Endothelial cell of umbilical vein (primary cell): ENCODE data around the gene C4A. TPM values are rescaled to one million over a fixed set of nuclear protein-coding genes. Genes with fewer than 3 reads are reported as not detected.

ENCODE experiments used
- BruUV-seq: library from RNA; stranded (reverse); fragments of 400-500 nt; replicated peaks from 2 replicates; lab custom pipeline; 2021; lab: Mats Ljungman, UMichigan
- CTCF ChIA-PET: fragments of 300-600, 350-600 bp; sonication (Branson Sonifier 250); formaldehyde crosslinking; loops from one replicate; lab custom pipeline; 2021; ENCODE audit warnings: antibody characterized with exemption, inconsistent platforms; lab: Charles Lee
- POLR2A ChIA-PET: fragments of 300-600, 350-600 bp; sonication (Branson Sonifier 250); formaldehyde crosslinking; loops from one replicate; lab custom pipeline; 2021; ENCODE audit warnings: antibody characterized with exemption, inconsistent platforms; lab: Charles Lee
- DNase-seq: peaks from one replicate; pipeline ENCODE4 v3.0.0-alpha.2; 2011; ENCODE audit warnings: low read depth, low spot score
- FAIRE-seq: peaks from 2 replicates; lab custom pipeline; 2011; peaks lifted over from hg19 to GRCh38; lab: Jason Lieb, UNC
- H2AFZ ChIP-seq: 2 replicates; pipeline ENCODE4 v1.6.0; 2012; ENCODE audit warnings: low read depth, low read length, control low read depth, inconsistent platforms
- H3K27ac ChIP-seq: 2 replicates; pipeline ENCODE4 v1.5.1; 2011; ENCODE audit warnings: low read depth, mild to moderate bottlenecking, control low read depth, low read length, moderate library complexity; ENCODE audit not compliant: insufficient read depth
- H3K27me3 ChIP-seq, 2 experiments: 2 replicates each; pipeline versions ENCODE4 v1.6.0 to v1.6.1; 2011; ENCODE audit warnings: low read length in 2 of 2, mixed read lengths in 1 of 2; ENCODE audit not compliant: control insufficient read depth in 2 of 2, insufficient read depth in 2 of 2
- H3K36me3 ChIP-seq, 2 experiments: 2 replicates in 1 of 2; 3 replicates in 1 of 2; pipeline ENCODE4 v1.5.1; 2011; ENCODE audit warnings: low read length in 2 of 2, mild to moderate bottlenecking in 1 of 2, moderate library complexity in 1 of 2; ENCODE audit not compliant: control insufficient read depth in 2 of 2, insufficient read depth in 2 of 2; ENCODE audit errors: extremely low read depth in 1 of 2
- H3K4me1 ChIP-seq: 3 replicates; pipeline ENCODE4 v1.5.1; 2011; ENCODE audit warnings: mild to moderate bottlenecking, low read length; ENCODE audit not compliant: control insufficient read depth, insufficient read depth; ENCODE audit errors: extremely low read depth
- H3K4me2 ChIP-seq: 2 replicates; pipeline ENCODE4 v1.6.1; 2011; ENCODE audit warnings: low read length, control low read depth, mixed read lengths; ENCODE audit not compliant: insufficient read depth
- H3K4me3 ChIP-seq, 3 experiments: fragments of 200-600 bp in 1 of 3; sonication (generic), shearing (Covaris generic) in 1 of 3; replicated peaks in 1 of 3; 2 replicates each; pipeline ENCODE4 v1.5.1; 2011 to 2016; ENCODE audit warnings: control low read depth in 3 of 3, low read length in 3 of 3, mild to moderate bottlenecking in 2 of 3, inconsistent platforms in 1 of 3, low read depth in 1 of 3, moderate library complexity in 1 of 3; ENCODE audit not compliant: insufficient read depth in 1 of 3
- H3K79me2 ChIP-seq: 2 replicates; pipeline ENCODE4 v1.6.0; 2012; ENCODE audit warnings: low read length, inconsistent platforms; ENCODE audit not compliant: control insufficient read depth, insufficient read depth
- H3K9ac ChIP-seq: replicated peaks from 2 replicates; pipeline ENCODE3; 2011; ENCODE audit warnings: low read length, control low read depth; ENCODE audit not compliant: insufficient read depth; ENCODE audit errors: extremely low read depth
- H3K9me1 ChIP-seq: replicated peaks from 3 replicates; pipeline ENCODE4 v1.6.0; 2011; ENCODE audit warnings: mild to moderate bottlenecking, low read length; ENCODE audit not compliant: control insufficient read depth, insufficient read depth; ENCODE audit errors: extremely low read depth
- H3K9me3 ChIP-seq: replicated peaks from 2 replicates; pipeline ENCODE4 v1.5.1; 2012; ENCODE audit warnings: low read length, inconsistent platforms; ENCODE audit not compliant: control insufficient read depth, insufficient read depth
- H4K20me1 ChIP-seq: replicated peaks from 2 replicates; pipeline ENCODE3; 2011; ENCODE audit warnings: mild to moderate bottlenecking, low read length; ENCODE audit not compliant: control insufficient read depth, insufficient read depth; ENCODE audit errors: extremely low read depth
- CTCF ChIP-seq, 2 donors: IDR thresholded peaks; 1 replicate in 1 of 2; 2 replicates in 1 of 2; pipeline ENCODE4 v1.5.1; 2011; ENCODE audit warnings: low read length in 2 of 2, mild to moderate bottlenecking in 2 of 2, moderate library complexity in 2 of 2, control low read depth in 1 of 2, inconsistent platforms in 1 of 2, low read depth in 1 of 2; ENCODE audit not compliant: insufficient read depth in 1 of 2; ENCODE audit errors: extremely low read depth in 1 of 2
- EZH2 ChIP-seq: IDR thresholded peaks from 2 replicates; pipeline ENCODE4 v1.6.1; 2012; ENCODE audit warnings: borderline replicate concordance, low read depth, mild to moderate bottlenecking, moderate library complexity, low read length, inconsistent platforms; ENCODE audit not compliant: severe bottlenecking
- FOS ChIP-seq: IDR thresholded peaks from 2 replicates; pipeline ENCODE4 v1.6.1; 2011; ENCODE audit warnings: mild to moderate bottlenecking, low read length, moderate library complexity, borderline replicate concordance; ENCODE audit not compliant: insufficient read depth
- GATA2 ChIP-seq: IDR thresholded peaks from 2 replicates; pipeline ENCODE4 v1.7.0; 2011; ENCODE audit warnings: low read depth, mild to moderate bottlenecking, moderate library complexity, mixed read lengths, low read length; ENCODE audit not compliant: insufficient read length, insufficient read depth
- JUN ChIP-seq: IDR thresholded peaks from 2 replicates; pipeline ENCODE4 v1.6.1; 2011; ENCODE audit warnings: borderline replicate concordance, low read depth; ENCODE audit not compliant: insufficient read length, insufficient read depth
- MAX ChIP-seq: IDR thresholded peaks from 2 replicates; pipeline ENCODE4 v1.6.1; 2011; ENCODE audit not compliant: insufficient read depth, insufficient read length
- MYC ChIP-seq: IDR thresholded peaks from one replicate; pipeline ENCODE4 v1.6.1; 2011; ENCODE audit warnings: mild to moderate bottlenecking, low read depth, low read length
- POLR2A ChIP-seq: IDR thresholded peaks from 2 replicates; pipeline ENCODE4 v1.6.1; 2012; ENCODE audit warnings: low read depth, mild to moderate bottlenecking, control low read depth, low read length
- POLR2AphosphoS5 ChIP-seq: IDR thresholded peaks from 2 replicates; pipeline ENCODE4 v1.6.1; 2012; ENCODE audit warnings: low read depth, mild to moderate bottlenecking, control low read depth, low read length, moderate library complexity; ENCODE audit not compliant: insufficient read depth
- dilution Hi-C: fragments of 300-500 bp; cut with MboI; formaldehyde crosslinking; loops from one replicate; pipeline ENCODE4 v1.15.0; 2019; ENCODE audit warnings: low sequenced_read_pairs; ENCODE audit not compliant: extremely low pct_ligation_motif_present
- intact Hi-C: fragments of 100-400 bp; cut with micrococcal nuclease; formaldehyde crosslinking; loops from one replicate; pipeline ENCODE4 v1.10.0; 2022
- polyA plus RNA-seq, 4 experiments: library from polyadenylated mRNA; depleted of rRNA in 3 of 4; stranded (reverse) in 3 of 4; unstranded in 1 of 4; fragments of >200 nt; gene quantifications; 2 replicates each; pipeline versions ENCODE4 v1.2.1 to v1.2.3, GENCODE V29; 2011 to 2012; ENCODE audit warnings: missing spikeins in 1 of 4
- total RNA-seq: library from RNA; stranded (reverse); gene quantifications from 2 replicates; pipeline ENCODE4 v1.2.3, GENCODE V29; 2021

The C4A gene
- total and polyA plus RNA-seq, 2 donors (not counting 3 experiments of a cell fraction or from before 2014, with no cell fraction given): 5.2 to 5.7 TPM

- Histone ChIP-seq H3K27ac (peak overlapping the region; percentile 79), H3K9me1 (no peaks in the 10 kb centered on the region), H3K4me3 (peak overlapping the region in 2 of 3 experiments; percentile 63 to 73), H3K4me1 (peaks cover 17% of the 10 kb centered on the region), H2AFZ (no peak overlapping the region), H3K79me2 (peaks cover 29% of the 10 kb centered on the region), H3K9ac (peak overlapping the region; percentile 82), H4K20me1 (no peaks in the 10 kb centered on the region), H3K36me3 (peaks cover 5 to 33% of the 10 kb centered on the region in 2 experiments), H3K4me2 (peak overlapping the region; percentile 91), H3K27me3 (no peaks in the 10 kb centered on the region), H3K9me3 (no peaks in the 10 kb centered on the region)
- BruUV-seq: no TSS peak
- intact Hi-C loops: no loop called here
- POLR2A ChIA-PET: no interaction called here
- TF ChIP-seq POLR2AphosphoS5: no peak
- TF ChIP-seq GATA2: no peak
- DNase-seq (no peak), FAIRE-seq (no peak)
- dilution Hi-C loops: no loop called here
- CTCF ChIA-PET: no interaction called here
Measured at GRCh38 chr6:31970604-31971271, 11.1 kb upstream of the C4A start.

- CTCF ChIA-PET: interaction anchor here (1.6 kb wide), 2 partner anchors 19 to 897 kb away, joined by 3 to 8 read pairs; no protein-coding TSS in a partner anchor
- peak overlapping the region; percentile 51 to 73 (median 63) for H3K4me3 ChIP-seq
- dilution Hi-C loops: no loop called here
Measured at GRCh38 chr6:31971279-31971992, 10.4 kb upstream of the C4A start.

More at GRCh38 chr6:31971279-31971992, 10.4 kb upstream of the C4A start:
- POLR2A ChIA-PET: interaction anchor here (0.5 kb wide), 1 partner anchor 371 kb away, joined by 4 read pairs; no protein-coding TSS in a partner anchor
- no peaks in the 10 kb centered on the region for H4K20me1 ChIP-seq
- H3K9me3 ChIP-seq: no peaks in the 10 kb centered on the region
- FAIRE-seq (no peak), DNase-seq (no peak)
- H3K4me1 ChIP-seq: peaks cover 17% of the 10 kb centered on the region
- no peaks in the 10 kb centered on the region for H3K27me3 ChIP-seq
- no peaks in the 10 kb centered on the region for H3K9me1 ChIP-seq
- H3K36me3 ChIP-seq: peaks cover 5 to 30% of the 10 kb centered on the region in 2 experiments
- peak overlapping the region; percentile 61 for H2AFZ ChIP-seq
- intact Hi-C loops: no loop called here
- TSS peak; percentile 67 for BruUV-seq
- H3K79me2 ChIP-seq: peaks cover 29% of the 10 kb centered on the region
- H3K4me2 ChIP-seq: peak overlapping the region; percentile 91
- H3K9ac ChIP-seq: peak overlapping the region; percentile 82
- TF ChIP-seq CTCF (IDR thresholded peaks at IDR 0.05; ENCODE audit: extremely low read depth in 1 of 2, insufficient read depth in 1 of 2, low read depth in 1 of 2, low read length in 2 of 2): no peak
- TF ChIP-seq MYC: no peak
- TF ChIP-seq JUN: peak; percentile 80
- TF ChIP-seq GATA2: no peak
- TF ChIP-seq MAX: no peak
- no peak for TF ChIP-seq FOS
- TF ChIP-seq POLR2A: peak; percentile 40
- no peak for TF ChIP-seq EZH2
- TF ChIP-seq POLR2AphosphoS5: peak; percentile 32
- peak overlapping the region; percentile 79 for H3K27ac ChIP-seq
